DOHH2 (cell line): ENCODE measurements around the gene RAB10.

Source experiments
- EZH2phosphoT487 ChIP-seq: fragments of 200-600 bp; sonication (generic); IDR thresholded peaks from 2 replicates; pipeline ENCODE4 v1.6.1; 2017; ENCODE audit warnings: borderline replicate concordance, mild to moderate bottlenecking, antibody characterized with exemption, low read length, moderate library complexity, mixed read lengths
- TF ChIP-seq, protein P1 (sequence below): fragments of 200-600 bp; sonication (generic); IDR thresholded peaks from one replicate; pipeline ENCODE4 v1.5.1; 2014; ENCODE audit warnings: antibody characterized with exemption, mild to moderate bottlenecking, low read depth, low read length; ENCODE audit not compliant: poor library complexity, severe bottlenecking

DNA sequence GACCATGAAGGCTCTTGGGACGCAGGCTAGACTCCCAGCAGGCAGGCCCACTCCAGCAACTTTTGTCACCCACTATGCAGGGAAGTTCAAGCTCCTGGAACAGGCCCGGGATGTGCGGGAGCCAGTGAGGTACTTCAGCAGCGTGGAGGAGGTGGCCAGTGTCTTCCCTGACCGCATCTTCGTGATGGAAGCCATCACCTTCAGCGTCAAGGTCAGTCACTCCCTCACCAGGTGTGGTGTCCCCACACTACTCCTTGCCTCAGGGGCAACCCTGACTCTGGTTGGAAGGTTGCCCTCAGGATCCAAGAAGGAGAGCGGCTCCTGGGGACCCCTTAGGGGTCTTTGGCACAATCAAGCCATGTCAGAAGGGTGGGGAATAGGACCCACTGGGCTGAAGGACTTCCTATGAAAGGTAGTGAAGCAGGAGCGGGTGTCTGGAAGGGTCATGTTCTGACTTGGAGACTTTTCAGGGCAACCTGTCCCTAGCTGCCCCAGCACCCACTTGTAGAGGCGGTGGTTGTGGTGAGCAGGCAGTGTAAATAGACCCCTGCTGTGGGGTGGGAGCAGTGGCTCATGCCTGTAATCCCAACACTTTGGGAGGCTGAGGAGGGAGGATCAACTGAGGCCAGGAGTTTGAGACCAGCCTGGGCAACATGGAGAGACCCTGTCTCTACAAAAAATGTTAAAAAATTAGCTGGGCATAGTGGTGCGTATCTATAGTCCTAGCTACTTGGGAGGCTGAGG is 149.2 kb downstream of the RAB10 start:
- TF ChIP-seq, protein P1, sequence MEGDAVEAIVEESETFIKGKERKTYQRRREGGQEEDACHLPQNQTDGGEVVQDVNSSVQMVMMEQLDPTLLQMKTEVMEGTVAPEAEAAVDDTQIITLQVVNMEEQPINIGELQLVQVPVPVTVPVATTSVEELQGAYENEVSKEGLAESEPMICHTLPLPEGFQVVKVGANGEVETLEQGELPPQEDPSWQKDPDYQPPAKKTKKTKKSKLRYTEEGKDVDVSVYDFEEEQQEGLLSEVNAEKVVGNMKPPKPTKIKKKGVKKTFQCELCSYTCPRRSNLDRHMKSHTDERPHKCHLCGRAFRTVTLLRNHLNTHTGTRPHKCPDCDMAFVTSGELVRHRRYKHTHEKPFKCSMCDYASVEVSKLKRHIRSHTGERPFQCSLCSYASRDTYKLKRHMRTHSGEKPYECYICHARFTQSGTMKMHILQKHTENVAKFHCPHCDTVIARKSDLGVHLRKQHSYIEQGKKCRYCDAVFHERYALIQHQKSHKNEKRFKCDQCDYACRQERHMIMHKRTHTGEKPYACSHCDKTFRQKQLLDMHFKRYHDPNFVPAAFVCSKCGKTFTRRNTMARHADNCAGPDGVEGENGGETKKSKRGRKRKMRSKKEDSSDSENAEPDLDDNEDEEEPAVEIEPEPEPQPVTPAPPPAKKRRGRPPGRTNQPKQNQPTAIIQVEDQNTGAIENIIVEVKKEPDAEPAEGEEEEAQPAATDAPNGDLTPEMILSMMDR, result no peak
- TF ChIP-seq EZH2phosphoT487, result no peak
